ENCODE measurements around the gene BMP5.

- TF ChIP-seq CTCF (IDR thresholded peaks at IDR 0.05; ENCODE audit: insufficient read depth, low read length, poor library complexity, severe bottlenecking) = no peak
- no peak for TF ChIP-seq EZH2phosphoT487 (conservative IDR thresholded peaks at IDR 0.05; ENCODE audit: low read length)
These were observed 73.1 kb downstream of the BMP5 start for GRCh38 chr6:55802259-55802658.
